Prostate gland (tissue), 2 donors: ENCODE measurements around the gene PRKG1. TPM values are rescaled to one million over a fixed set of nuclear protein-coding genes. Genes with fewer than 3 reads are reported as not detected.
A peak's percentile ranks its signal among the peaks of the same experiment; 100 is the strongest.

Experiments used
- DNase-seq: peaks from one replicate; pipeline ENCODE4 v3.0.0-alpha.2; 2019; ENCODE audit warnings: low spot score
- H3K27ac ChIP-seq, 2 donors: fragments of 200-600 bp; sonication (generic); 2 replicates each; pipeline ENCODE4 v1.5.1; 2017 to 2019
- H3K27me3 ChIP-seq: fragments of 200-600 bp; sonication (generic); replicated peaks from 2 replicates; pipeline ENCODE4 v1.5.1; 2019; ENCODE audit not compliant: insufficient read depth
- H3K36me3 ChIP-seq, 2 donors: fragments of 200-600 bp; sonication (generic); 1 replicate in 1 of 2; 2 replicates in 1 of 2; pipeline versions ENCODE4 v1.5.1 to v1.8.1; 2017 to 2019
- H3K4me1 ChIP-seq: fragments of 200-600 bp; sonication (generic); replicated peaks from 2 replicates; pipeline ENCODE4 v1.5.1; 2019
- H3K4me3 ChIP-seq, 2 donors: fragments of 200-600 bp; sonication (generic); 2 replicates each; pipeline ENCODE4 v1.5.1; 2017 to 2019
- H3K9me3 ChIP-seq: fragments of 200-600 bp; sonication (generic); 2 replicates; pipeline ENCODE4 v1.5.1; 2017
- CTCF ChIP-seq, 4 experiments: fragments of 200-600 bp in 2 of 4; fragments of 450-650 bp in 2 of 4; sonication (generic) in 2 of 4; IDR thresholded peaks; 1 replicate in 3 of 4; 2 replicates in 1 of 4; pipeline ENCODE4 v1.5.1; 2016 to 2019; ENCODE audit warnings: antibody characterized with exemption in 4 of 4, mild to moderate bottlenecking in 2 of 4, moderate library complexity in 2 of 4
- POLR2A ChIP-seq: fragments of 450-650 bp; IDR thresholded peaks from one replicate; pipeline ENCODE4 v1.6.1; 2016; ENCODE audit warnings: antibody characterized with exemption, mild to moderate bottlenecking
- POLR2AphosphoS5 ChIP-seq: sonication (generic); formaldehyde crosslinking; IDR thresholded peaks from one replicate; pipeline ENCODE4 v1.6.1; 2017; ENCODE audit warnings: antibody characterized with exemption
- WGBS: methylation state at CpG from one replicate; pipeline ENCODE4 v1.1.5; 2018; 5-methylcytosine and 5-hydroxymethylcytosine counted together
- intact Hi-C: fragments of 100-400 bp; cut with DNase I; formaldehyde crosslinking; loops from one replicate; pipeline ENCODE4 v1.14.2; 2022
- total RNA-seq, 2 donors: library from RNA; depleted of rRNA; stranded (reverse); fragments of >200 nt; gene quantifications; one replicate each; pipeline ENCODE4 v1.1.0, GENCODE V29; 2016

PRKG1 gene
- total RNA-seq, 2 donors from 2014 or later, result 2.7 to 9.0 TPM

GRCh38 chr10:51910596-51910995 is 836.3 kb downstream of the PRKG1 start:
- no peaks in the 10 kb centered on the region for H3K9me3 ChIP-seq
- TF ChIP-seq POLR2AphosphoS5 (no peak), POLR2A (no peak), CTCF (IDR thresholded peaks at IDR 0.05) (no peak)
- no peak for DNase-seq
- H3K36me3 ChIP-seq, result no peaks in the 10 kb centered on the region
- H3K4me3 ChIP-seq, result no peak overlapping the region
- no peaks in the 10 kb centered on the region for H3K27me3 ChIP-seq
- H3K27ac ChIP-seq, result no peak overlapping the region
- H3K4me1 ChIP-seq, result peaks cover 3% of the 10 kb centered on the region
- WGBS, result 75% methylated on average over 3 of the region's 3 CpGs
- intact Hi-C loops, result no loop called here

DNA sequence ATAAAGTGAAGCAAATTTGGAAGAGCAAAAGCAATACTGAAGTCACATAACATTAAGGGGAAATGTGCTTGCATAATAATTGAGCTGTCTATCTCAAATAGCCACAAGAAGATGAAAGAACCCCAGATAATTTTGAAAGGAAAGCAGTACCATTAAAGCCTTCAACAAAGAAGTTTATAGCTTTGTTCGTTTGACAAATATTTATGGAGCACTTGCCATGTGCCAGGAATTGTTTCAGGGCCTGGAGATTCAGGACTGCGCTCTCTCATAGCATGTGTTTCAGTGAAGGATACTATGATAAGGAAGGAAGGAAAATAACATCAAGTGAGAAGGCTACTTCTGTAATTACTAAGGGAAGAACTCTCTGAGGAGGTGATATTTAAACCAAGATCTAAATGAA is 837.4 kb downstream of the PRKG1 start:
- intact Hi-C loops, result no loop called here
- no peaks in the 10 kb centered on the region for H3K27me3 ChIP-seq
- TF ChIP-seq POLR2AphosphoS5 (peak; percentile 25), POLR2A (no peak), CTCF (IDR thresholded peaks at IDR 0.05) (no peak)
- H3K9me3 ChIP-seq, result no peaks in the 10 kb centered on the region
- WGBS, result 10% methylated on average over 2 of the region's 2 CpGs
- H3K36me3 ChIP-seq, result no peaks in the 10 kb centered on the region
- H3K4me1 ChIP-seq, result peaks cover 3% of the 10 kb centered on the region
- no peak overlapping the region for H3K4me3 ChIP-seq
- no peak overlapping the region for H3K27ac ChIP-seq
- DNase-seq, result no peak

- Histone ChIP-seq H3K4me1 (peaks cover 3% of the 10 kb centered on the region), H3K27ac (no peak overlapping the region), H3K36me3 (no peaks in the 10 kb centered on the region), H3K4me3 (no peak overlapping the region), H3K9me3 (no peaks in the 10 kb centered on the region), H3K27me3 (no peaks in the 10 kb centered on the region)
- intact Hi-C loops, result no loop called here
- no peak for DNase-seq
- 58% methylated on average over 1 of the region's 1 CpG for WGBS
- TF ChIP-seq POLR2AphosphoS5 (no peak), CTCF (IDR thresholded peaks at IDR 0.05) (no peak), POLR2A (no peak)
Observed at GRCh38 chr10:51915031-51915542, 840.8 kb downstream of the PRKG1 start.

- no peaks in the 10 kb centered on the region for H3K27me3 ChIP-seq
- 42% methylated on average over 2 of the region's 2 CpGs for WGBS
- intact Hi-C loops, result no loop called here
- no peak overlapping the region for H3K4me3 ChIP-seq
- H3K27ac ChIP-seq, result no peak overlapping the region
- H3K36me3 ChIP-seq, result no peaks in the 10 kb centered on the region
- TF ChIP-seq CTCF (IDR thresholded peaks at IDR 0.05) (no peak), POLR2A (no peak)
- DNase-seq, result no peak
- H3K4me1 ChIP-seq, result no peaks in the 10 kb centered on the region
- H3K9me3 ChIP-seq, result no peaks in the 10 kb centered on the region
Observed at GRCh38 chr10:51918440-51918839, 844.2 kb downstream of the PRKG1 start.

- no peak overlapping the region for H3K27ac ChIP-seq
- intact Hi-C loops, result no loop called here
- H3K4me3 ChIP-seq, result no peak overlapping the region
- no peaks in the 10 kb centered on the region for H3K9me3 ChIP-seq
- TF ChIP-seq CTCF (IDR thresholded peaks at IDR 0.05) (no peak), POLR2A (no peak), POLR2AphosphoS5 (no peak)
- DNase-seq, result no peak
- no peaks in the 10 kb centered on the region for H3K36me3 ChIP-seq
- H3K4me1 ChIP-seq, result no peaks in the 10 kb centered on the region
- 56% methylated on average over 5 of the region's 5 CpGs for WGBS
- H3K27me3 ChIP-seq, result no peaks in the 10 kb centered on the region
Observed at GRCh38 chr10:51918884-51919325, 844.6 kb downstream of the PRKG1 start.
